ENCODE data around the gene ADPGK.
"Not testable (repeated sequence)": the region's sequence is repeated elsewhere in the genome, so short reads cannot be mapped to it uniquely, and the experiment has no call there.

DNA sequence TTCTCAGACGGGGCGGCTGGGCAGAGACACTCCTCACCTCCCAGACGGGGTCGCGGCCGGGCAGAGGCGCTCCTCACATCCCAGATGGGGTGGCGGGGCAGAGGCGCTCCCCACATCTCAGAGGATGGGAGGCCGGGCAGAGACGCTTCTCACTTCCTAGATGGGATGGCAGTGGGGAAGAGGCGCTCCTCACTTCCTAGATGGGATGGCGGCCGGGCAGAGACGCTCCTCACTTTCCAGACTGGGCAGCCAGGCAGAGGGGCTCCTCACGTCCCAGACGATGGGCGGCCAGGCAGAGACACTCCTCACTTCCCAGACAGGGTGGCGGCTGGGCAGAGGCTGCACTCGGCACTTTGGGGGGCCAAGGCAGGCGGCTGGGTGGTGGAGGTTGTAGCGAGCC is 23.8 kb upstream of the ADPGK start:
- TF ChIP-seq EZH2phosphoT487 (IDR thresholded peaks at IDR 0.05; ENCODE audit: borderline replicate concordance): not testable (repeated sequence)
- TF ChIP-seq, protein P1, sequence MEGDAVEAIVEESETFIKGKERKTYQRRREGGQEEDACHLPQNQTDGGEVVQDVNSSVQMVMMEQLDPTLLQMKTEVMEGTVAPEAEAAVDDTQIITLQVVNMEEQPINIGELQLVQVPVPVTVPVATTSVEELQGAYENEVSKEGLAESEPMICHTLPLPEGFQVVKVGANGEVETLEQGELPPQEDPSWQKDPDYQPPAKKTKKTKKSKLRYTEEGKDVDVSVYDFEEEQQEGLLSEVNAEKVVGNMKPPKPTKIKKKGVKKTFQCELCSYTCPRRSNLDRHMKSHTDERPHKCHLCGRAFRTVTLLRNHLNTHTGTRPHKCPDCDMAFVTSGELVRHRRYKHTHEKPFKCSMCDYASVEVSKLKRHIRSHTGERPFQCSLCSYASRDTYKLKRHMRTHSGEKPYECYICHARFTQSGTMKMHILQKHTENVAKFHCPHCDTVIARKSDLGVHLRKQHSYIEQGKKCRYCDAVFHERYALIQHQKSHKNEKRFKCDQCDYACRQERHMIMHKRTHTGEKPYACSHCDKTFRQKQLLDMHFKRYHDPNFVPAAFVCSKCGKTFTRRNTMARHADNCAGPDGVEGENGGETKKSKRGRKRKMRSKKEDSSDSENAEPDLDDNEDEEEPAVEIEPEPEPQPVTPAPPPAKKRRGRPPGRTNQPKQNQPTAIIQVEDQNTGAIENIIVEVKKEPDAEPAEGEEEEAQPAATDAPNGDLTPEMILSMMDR (conservative IDR thresholded peaks at IDR 0.05; ENCODE audit: low read length): not testable (repeated sequence)

All from Loucy (cell line).